ENCODE data around the gene AAK1. TPM values are rescaled to one million over a fixed set of nuclear protein-coding genes. Genes with fewer than 3 reads are reported as not detected.
"Not testable (repeated sequence)": the region's sequence is repeated elsewhere in the genome, so short reads cannot be mapped to it uniquely, and the experiment has no call there.

AAK1 gene
- total RNA-seq, 1 experiment from 2014 or later: 75.8 TPM

GRCh38 chr2:69623236-69623635, 20.3 kb downstream of the AAK1 start:
- intact Hi-C loops (cut with micrococcal nuclease): no loop called here
- DNase-seq (ENCODE audit: unreplicated experiment): no peak
- Mint-ChIP-seq H3K4me1 (ENCODE audit: insufficient read depth, unreplicated experiment) (no peaks in the 10 kb centered on the region), H3K27me3 (ENCODE audit: insufficient read depth, unreplicated experiment) (no peaks in the 10 kb centered on the region), H3K27ac (ENCODE audit: low read depth, unreplicated experiment) (no peak overlapping the region), H3K36me3 (ENCODE audit: insufficient read depth, unreplicated experiment) (peaks cover 6% of the 10 kb centered on the region), H3K9me3 (ENCODE audit: unreplicated experiment) (no peaks in the 10 kb centered on the region), H3K4me3 (ENCODE audit: unreplicated experiment) (no peak overlapping the region)
- CTCF ChIA-PET: no interaction called here
- no TSS peak for BruUV-seq (replicated peaks)
- POLR2A ChIA-PET: no interaction called here
- TF ChIP-seq, protein P1, sequence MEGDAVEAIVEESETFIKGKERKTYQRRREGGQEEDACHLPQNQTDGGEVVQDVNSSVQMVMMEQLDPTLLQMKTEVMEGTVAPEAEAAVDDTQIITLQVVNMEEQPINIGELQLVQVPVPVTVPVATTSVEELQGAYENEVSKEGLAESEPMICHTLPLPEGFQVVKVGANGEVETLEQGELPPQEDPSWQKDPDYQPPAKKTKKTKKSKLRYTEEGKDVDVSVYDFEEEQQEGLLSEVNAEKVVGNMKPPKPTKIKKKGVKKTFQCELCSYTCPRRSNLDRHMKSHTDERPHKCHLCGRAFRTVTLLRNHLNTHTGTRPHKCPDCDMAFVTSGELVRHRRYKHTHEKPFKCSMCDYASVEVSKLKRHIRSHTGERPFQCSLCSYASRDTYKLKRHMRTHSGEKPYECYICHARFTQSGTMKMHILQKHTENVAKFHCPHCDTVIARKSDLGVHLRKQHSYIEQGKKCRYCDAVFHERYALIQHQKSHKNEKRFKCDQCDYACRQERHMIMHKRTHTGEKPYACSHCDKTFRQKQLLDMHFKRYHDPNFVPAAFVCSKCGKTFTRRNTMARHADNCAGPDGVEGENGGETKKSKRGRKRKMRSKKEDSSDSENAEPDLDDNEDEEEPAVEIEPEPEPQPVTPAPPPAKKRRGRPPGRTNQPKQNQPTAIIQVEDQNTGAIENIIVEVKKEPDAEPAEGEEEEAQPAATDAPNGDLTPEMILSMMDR (IDR thresholded peaks at IDR 0.05; ENCODE audit: unreplicated experiment): no peak

- H3K9me3 Mint-ChIP-seq (ENCODE audit: unreplicated experiment); H3K27ac Mint-ChIP-seq (ENCODE audit: low read depth, unreplicated experiment); BruUV-seq (replicated peaks); H3K4me3 Mint-ChIP-seq (ENCODE audit: unreplicated experiment); H3K36me3 Mint-ChIP-seq (ENCODE audit: insufficient read depth, unreplicated experiment); DNase-seq (ENCODE audit: unreplicated experiment); POLR2A ChIA-PET; intact Hi-C loops (cut with micrococcal nuclease); H3K27me3 Mint-ChIP-seq (ENCODE audit: insufficient read depth, unreplicated experiment); H3K4me1 Mint-ChIP-seq (ENCODE audit: insufficient read depth, unreplicated experiment): not testable (repeated sequence)
- CTCF ChIA-PET: interaction anchor here (0.8 kb wide), 1 partner anchor 29 kb away, joined by 3 read pairs; no protein-coding TSS in a partner anchor
These were observed 20.7 kb downstream of the AAK1 start for GRCh38 chr2:69622805-69623204.

GRCh38 chr2:69622017-69622540, 21.5 kb downstream of the AAK1 start:
- H3K27ac Mint-ChIP-seq (ENCODE audit: low read depth, unreplicated experiment); DNase-seq (ENCODE audit: unreplicated experiment); H3K4me3 Mint-ChIP-seq (ENCODE audit: unreplicated experiment); H3K9me3 Mint-ChIP-seq (ENCODE audit: unreplicated experiment); BruUV-seq (replicated peaks); H3K27me3 Mint-ChIP-seq (ENCODE audit: insufficient read depth, unreplicated experiment); H3K4me1 Mint-ChIP-seq (ENCODE audit: insufficient read depth, unreplicated experiment); H3K36me3 Mint-ChIP-seq (ENCODE audit: insufficient read depth, unreplicated experiment); intact Hi-C loops (cut with micrococcal nuclease): not testable (repeated sequence)
- ChIA-PET CTCF (interaction anchor here (0.8 kb wide), 1 partner anchor 28 kb away, joined by 3 read pairs; no protein-coding TSS in a partner anchor), POLR2A (interaction anchor here (0.7 kb wide), 1 partner anchor 12 kb away, joined by 4 read pairs; no protein-coding TSS in a partner anchor)

DNA sequence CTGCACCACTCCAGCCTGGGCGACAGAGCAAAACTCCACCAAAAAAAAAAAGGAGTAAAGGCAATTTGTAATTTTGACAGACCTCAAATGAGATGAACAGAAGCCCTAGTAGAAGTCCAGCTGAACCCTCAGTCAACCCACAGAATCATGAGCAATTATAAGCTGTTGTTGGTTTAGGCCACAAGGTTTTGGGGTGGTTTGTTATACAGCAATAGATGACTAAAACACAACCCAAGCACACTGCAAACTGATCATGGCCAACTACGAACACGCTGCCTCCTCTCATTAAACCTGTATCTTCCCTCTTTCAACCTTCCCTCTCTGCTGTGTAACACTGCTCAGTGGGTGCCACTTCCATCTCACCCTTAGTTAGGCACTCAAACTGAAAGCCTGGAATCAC, 22.1 kb downstream of the AAK1 start:
- no peaks in the 10 kb centered on the region for H3K9me3 Mint-ChIP-seq (ENCODE audit: unreplicated experiment)
- intact Hi-C loops (cut with micrococcal nuclease): no loop called here
- POLR2A ChIA-PET: interaction anchor here (0.7 kb wide), 1 partner anchor 11 kb away, joined by 4 read pairs; no protein-coding TSS in a partner anchor
- CTCF ChIA-PET: interaction anchor here (0.6 kb wide), 1 partner anchor 62 kb away, joined by 3 read pairs; no protein-coding TSS in a partner anchor
- H3K36me3 Mint-ChIP-seq (ENCODE audit: insufficient read depth, unreplicated experiment): peaks cover 6% of the 10 kb centered on the region
- no peak overlapping the region for H3K27ac Mint-ChIP-seq (ENCODE audit: low read depth, unreplicated experiment)
- H3K4me3 Mint-ChIP-seq (ENCODE audit: unreplicated experiment): no peak overlapping the region
- no peaks in the 10 kb centered on the region for H3K27me3 Mint-ChIP-seq (ENCODE audit: insufficient read depth, unreplicated experiment)
- H3K4me1 Mint-ChIP-seq (ENCODE audit: insufficient read depth, unreplicated experiment): peaks cover 6% of the 10 kb centered on the region
- no TSS peak for BruUV-seq (replicated peaks)
- TF ChIP-seq, protein P1 (IDR thresholded peaks at IDR 0.05; ENCODE audit: unreplicated experiment): no peak
- DNase-seq (ENCODE audit: unreplicated experiment): no peak

GRCh38 chr2:69620870-69621269, 22.7 kb downstream of the AAK1 start:
- peaks cover 6% of the 10 kb centered on the region for H3K4me1 Mint-ChIP-seq (ENCODE audit: insufficient read depth, unreplicated experiment)
- POLR2A ChIA-PET: no interaction called here
- TF ChIP-seq, protein P1 (IDR thresholded peaks at IDR 0.05; ENCODE audit: unreplicated experiment): no peak
- peaks cover 6% of the 10 kb centered on the region for H3K36me3 Mint-ChIP-seq (ENCODE audit: insufficient read depth, unreplicated experiment)
- H3K27me3 Mint-ChIP-seq (ENCODE audit: insufficient read depth, unreplicated experiment): no peaks in the 10 kb centered on the region
- H3K4me3 Mint-ChIP-seq (ENCODE audit: unreplicated experiment): no peak overlapping the region
- H3K27ac Mint-ChIP-seq (ENCODE audit: low read depth, unreplicated experiment): no peak overlapping the region
- no peaks in the 10 kb centered on the region for H3K9me3 Mint-ChIP-seq (ENCODE audit: unreplicated experiment)
- BruUV-seq (replicated peaks): no TSS peak
- DNase-seq (ENCODE audit: unreplicated experiment): no peak
- CTCF ChIA-PET: interaction anchor here (0.6 kb wide), 1 partner anchor 61 kb away, joined by 3 read pairs; no protein-coding TSS in a partner anchor
- intact Hi-C loops (cut with micrococcal nuclease): no loop called here

Measured in MCF 10A (cell line).